SIG-M5 treated with dmso at 0.1 percent for 504 hours (cell line): ENCODE results near the gene CPNE4.

ENCODE experiments used
- DNase-seq: peaks from one replicate; lab custom pipeline; 2025; ENCODE audit not compliant: unreplicated experiment; lab: John Stamatoyannopoulos, UW

Gene CPNE4

GRCh38 chr3:131485119-131485518, 549.7 kb downstream of the CPNE4 start:
- DNase-seq: no peak

GRCh38 chr3:131484496-131485111, 550.2 kb downstream of the CPNE4 start:
- no peak for DNase-seq
